ENCODE measurements around the gene MRLN. TPM values are rescaled to one million over a fixed set of nuclear protein-coding genes. Genes with fewer than 3 reads are reported as not detected.

Gene MRLN
- total and polyA plus RNA-seq, 2 of the 4 experiments (the other 2 are of a cell fraction): not detected

GRCh38 chr10:59718257-59718656, 35.0 kb downstream of the MRLN start:
- no peak overlapping the region for H2BK20ac ChIP-seq (ENCODE audit: low read depth, low read length)
- H4K20me1 ChIP-seq (ENCODE audit: insufficient read depth, low read length): no peaks in the 10 kb centered on the region
- dilution Hi-C loops (cut with HindIII; ENCODE audit: low sequenced_read_pairs, unreplicated experiment) (no loop called here), intact Hi-C loops (cut with micrococcal nuclease) (no loop called here), in situ Hi-C loops (cut with MboI; ENCODE audit: low sequenced_read_pairs) (no loop called here)
- H3K4me1 ChIP-seq (ENCODE audit: control insufficient read depth, insufficient read depth, low read length): no peaks in the 10 kb centered on the region
- H3K18ac ChIP-seq (ENCODE audit: low read depth, low read length): no peak overlapping the region
- H2AFZ ChIP-seq (replicated peaks; ENCODE audit: low read length, poor library complexity): no peak overlapping the region
- no peak overlapping the region for H3K4ac ChIP-seq (ENCODE audit: low read depth, low read length)
- no peak overlapping the region for H4K5ac ChIP-seq (ENCODE audit: low read depth, low read length)
- ATAC-seq (ENCODE audit: low read depth) (no peak), DNase-seq (no peak)
- H3K23ac ChIP-seq (ENCODE audit: low read depth, low read length): no peak overlapping the region
- no peaks in the 10 kb centered on the region for H3K79me1 ChIP-seq (ENCODE audit: low read depth in 1 of 2, low read length in 2 of 2)
- no peak overlapping the region for H3K56ac ChIP-seq (ENCODE audit: extremely low read depth, insufficient read depth, low read length)
- H4K8ac ChIP-seq (ENCODE audit: low read depth in 2 of 2, low read length in 2 of 2): no peak overlapping the region
- H3K27ac ChIP-seq (ENCODE audit: insufficient read depth, low read length): no peak overlapping the region
- H3K9me3 ChIP-seq (ENCODE audit: control insufficient read depth, insufficient read depth, low read length): no peaks in the 10 kb centered on the region
- no peak overlapping the region for H3K4me3 ChIP-seq (ENCODE audit: insufficient read depth, low read depth, low read length)
- no peak overlapping the region for H2AK9ac ChIP-seq (replicated peaks; ENCODE audit: low read depth, low read length, poor library complexity)
- ChIA-PET CTCF (no interaction called here), POLR2A (ENCODE audit: unreplicated experiment) (no interaction called here)
- no peak overlapping the region for H2BK5ac ChIP-seq (ENCODE audit: low read depth, low read length, poor library complexity, severe bottlenecking)
- TF ChIP-seq SMC3 (IDR thresholded peaks at IDR 0.05; ENCODE audit: low read depth, low read length) (no peak), CHD1 (IDR thresholded peaks at IDR 0.05; ENCODE audit: low read depth, low read length) (no peak), MXI1 (IDR thresholded peaks at IDR 0.05; ENCODE audit: borderline replicate concordance, low read depth, low read length) (no peak), RFX5 (IDR thresholded peaks at IDR 0.05; ENCODE audit: low read depth, low read length) (no peak), CEBPB (IDR thresholded peaks at IDR 0.05; ENCODE audit: low read depth, low read length) (no peak), MAZ (IDR thresholded peaks at IDR 0.05; ENCODE audit: borderline replicate concordance, low read depth, low read length) (no peak), RAD21 (IDR thresholded peaks at IDR 0.05; ENCODE audit: low read length) (no peak), ELK1 (IDR thresholded peaks at IDR 0.05; ENCODE audit: borderline replicate concordance, low read depth, low read length) (no peak), FOS (IDR thresholded peaks at IDR 0.05; ENCODE audit: low read depth, low read length) (no peak), RCOR1 (IDR thresholded peaks at IDR 0.05; ENCODE audit: insufficient replicate concordance, low read length) (no peak), BHLHE40 (IDR thresholded peaks at IDR 0.05; ENCODE audit: low read depth, low read length) (no peak), NFE2L2 (IDR thresholded peaks at IDR 0.05; ENCODE audit: low read depth, low read length) (no peak)
- TF ChIP-seq, protein P1, sequence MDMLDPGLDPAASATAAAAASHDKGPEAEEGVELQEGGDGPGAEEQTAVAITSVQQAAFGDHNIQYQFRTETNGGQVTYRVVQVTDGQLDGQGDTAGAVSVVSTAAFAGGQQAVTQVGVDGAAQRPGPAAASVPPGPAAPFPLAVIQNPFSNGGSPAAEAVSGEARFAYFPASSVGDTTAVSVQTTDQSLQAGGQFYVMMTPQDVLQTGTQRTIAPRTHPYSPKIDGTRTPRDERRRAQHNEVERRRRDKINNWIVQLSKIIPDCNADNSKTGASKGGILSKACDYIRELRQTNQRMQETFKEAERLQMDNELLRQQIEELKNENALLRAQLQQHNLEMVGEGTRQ (IDR thresholded peaks at IDR 0.05; ENCODE audit: low read depth, low read length): no peak
- no peaks in the 10 kb centered on the region for H3K9me1 ChIP-seq (ENCODE audit: insufficient read depth, low read length)
- H2BK15ac ChIP-seq (ENCODE audit: low read depth, low read length): no peak overlapping the region
- H3K36me3 ChIP-seq (ENCODE audit: control insufficient read depth, insufficient read depth, low read length): no peaks in the 10 kb centered on the region
- no TSS peak for BruUV-seq (replicated peaks)
- no CpG with 5 or more reads among the region's 2 CpGs for WGBS, 2 experiments (ENCODE audit: extremely low coverage in 2 of 2, insufficient read length in 1 of 2)
- no peak overlapping the region for H2AK5ac ChIP-seq (ENCODE audit: low read depth, low read length)
- no peak overlapping the region for H2BK120ac ChIP-seq (ENCODE audit: low read depth, low read length)
- no peak overlapping the region for H4K91ac ChIP-seq (ENCODE audit: insufficient read depth, low read depth, low read length)
- H3K14ac ChIP-seq (replicated peaks; ENCODE audit: low read depth, low read length): no peak overlapping the region
- no peak overlapping the region for H3K4me2 ChIP-seq (ENCODE audit: low read depth, low read length)
- peaks cover 4% of the 10 kb centered on the region; the same call in 1 of the 2 replicates for H3K27me3 ChIP-seq (ENCODE audit: control insufficient read depth, insufficient read depth, low read length)
- no peak overlapping the region for H3K9ac ChIP-seq (ENCODE audit: low read depth, low read length)
